GM19324 (cell line): ENCODE results near the gene OR2AJ1.

Experiments used
- ATAC-seq: cut with Tn5 transposase; IDR thresholded peaks from one replicate; pipeline ENCODE4 v1.9.1; 2021; ENCODE audit warnings: mild to moderate bottlenecking, moderate library complexity; ENCODE audit not compliant: unreplicated experiment, low FRiP score

OR2AJ1 gene

GRCh38 chr1:247953408-247953807 is 28.7 kb downstream of the OR2AJ1 start:
- ATAC-seq = no peak

- no peak for ATAC-seq
Observed at GRCh38 chr1:247961791-247962190, 37.1 kb downstream of the OR2AJ1 start.

GRCh38 chr1:247962911-247963588 is 38.4 kb downstream of the OR2AJ1 start:
- no peak for ATAC-seq

- ATAC-seq = no peak
Observed at GRCh38 chr1:247964933-247965332, 40.2 kb downstream of the OR2AJ1 start, which contains the start of gene OR2AK2. Gene OR2AK2, plus strand, starts transcription at chr1:247965233. Its CDS starts 144 bp downstream, at chr1:247965377.

GRCh38 chr1:247966532-247967204 is 42.0 kb downstream of the OR2AJ1 start:
- ATAC-seq = no peak
